ENCODE data around the gene PAAF1. TPM values are rescaled to one million over a fixed set of nuclear protein-coding genes. Genes with fewer than 3 reads are reported as not detected.

PAAF1 gene
- total and polyA plus RNA-seq, 2 of the 13 experiments (the other 11 are each of a cell fraction or from before 2014, with no cell fraction given), result 13.5 to 28.8 TPM

DNA sequence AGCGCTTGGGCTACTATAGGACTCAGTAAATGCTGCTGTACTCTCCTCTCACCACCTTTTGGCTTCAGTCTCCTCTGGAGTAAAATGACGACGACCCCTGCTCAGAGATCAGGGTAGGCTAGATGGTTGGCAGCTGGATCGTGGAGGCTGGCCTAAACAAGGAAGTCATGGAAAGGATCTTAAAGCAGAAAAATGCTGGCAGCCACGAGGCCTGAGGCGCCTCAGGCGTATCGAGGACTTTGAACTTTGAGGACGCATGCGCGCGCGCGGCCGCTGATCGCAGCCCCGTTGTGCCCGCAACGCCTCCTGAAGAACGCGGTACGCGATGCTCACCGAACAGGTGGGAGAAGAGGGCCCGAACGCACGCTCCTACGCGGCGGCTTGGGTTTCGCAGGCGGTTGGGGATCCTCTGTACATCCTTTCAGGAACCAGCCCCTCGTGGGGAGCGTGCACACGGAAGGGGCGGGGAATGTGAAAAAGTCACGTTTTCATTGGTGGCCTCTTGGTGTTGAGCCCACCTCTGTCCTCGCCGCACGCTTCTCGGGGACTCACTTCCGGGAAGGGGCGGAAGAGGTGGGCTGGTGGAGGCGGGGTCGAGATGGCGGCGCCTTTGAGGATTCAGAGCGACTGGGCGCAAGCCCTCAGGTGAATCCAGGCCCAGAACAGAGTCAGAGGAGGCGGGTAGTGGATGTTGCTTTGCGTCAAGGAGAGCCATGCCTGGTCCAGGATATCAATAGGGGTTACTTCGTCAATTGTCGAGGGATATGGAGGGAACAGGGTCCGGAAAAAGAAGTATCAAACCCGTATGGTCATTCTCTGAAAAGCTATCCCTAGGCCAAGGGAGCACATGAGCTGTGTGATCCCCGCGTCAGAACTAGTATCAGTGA is at the start of gene PAAF1, which contains the start of gene COA4 (continued):
- TF ChIP-seq, protein P1, sequence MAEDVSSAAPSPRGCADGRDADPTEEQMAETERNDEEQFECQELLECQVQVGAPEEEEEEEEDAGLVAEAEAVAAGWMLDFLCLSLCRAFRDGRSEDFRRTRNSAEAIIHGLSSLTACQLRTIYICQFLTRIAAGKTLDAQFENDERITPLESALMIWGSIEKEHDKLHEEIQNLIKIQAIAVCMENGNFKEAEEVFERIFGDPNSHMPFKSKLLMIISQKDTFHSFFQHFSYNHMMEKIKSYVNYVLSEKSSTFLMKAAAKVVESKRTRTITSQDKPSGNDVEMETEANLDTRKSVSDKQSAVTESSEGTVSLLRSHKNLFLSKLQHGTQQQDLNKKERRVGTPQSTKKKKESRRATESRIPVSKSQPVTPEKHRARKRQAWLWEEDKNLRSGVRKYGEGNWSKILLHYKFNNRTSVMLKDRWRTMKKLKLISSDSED (CRISPR knock-in tag; IDR thresholded peaks at IDR 0.05), result no peak
- 0 out of 2 replicates have a peak, but pooled peaks have one; percentile 55 for TF ChIP-seq ZNF850 (CRISPR knock-in tag; conservative IDR thresholded peaks at IDR 0.05)
- TF ChIP-seq POLR2AphosphoS5 (IDR thresholded peaks at IDR 0.05; ENCODE audit: low read depth, low read length), result peak; percentile 94
- TF ChIP-seq, protein P2, sequence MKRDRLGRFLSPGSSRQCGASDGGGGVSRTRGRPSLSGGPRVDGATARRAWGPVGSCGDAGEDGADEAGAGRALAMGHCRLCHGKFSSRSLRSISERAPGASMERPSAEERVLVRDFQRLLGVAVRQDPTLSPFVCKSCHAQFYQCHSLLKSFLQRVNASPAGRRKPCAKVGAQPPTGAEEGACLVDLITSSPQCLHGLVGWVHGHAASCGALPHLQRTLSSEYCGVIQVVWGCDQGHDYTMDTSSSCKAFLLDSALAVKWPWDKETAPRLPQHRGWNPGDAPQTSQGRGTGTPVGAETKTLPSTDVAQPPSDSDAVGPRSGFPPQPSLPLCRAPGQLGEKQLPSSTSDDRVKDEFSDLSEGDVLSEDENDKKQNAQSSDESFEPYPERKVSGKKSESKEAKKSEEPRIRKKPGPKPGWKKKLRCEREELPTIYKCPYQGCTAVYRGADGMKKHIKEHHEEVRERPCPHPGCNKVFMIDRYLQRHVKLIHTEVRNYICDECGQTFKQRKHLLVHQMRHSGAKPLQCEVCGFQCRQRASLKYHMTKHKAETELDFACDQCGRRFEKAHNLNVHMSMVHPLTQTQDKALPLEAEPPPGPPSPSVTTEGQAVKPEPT (CRISPR knock-in tag; IDR thresholded peaks at IDR 0.05; ENCODE audit: low read depth), result peak; percentile 81; the same call in 1 of the 2 replicates
- peak; percentile 61; the same call in 1 of the 2 replicates for TF ChIP-seq MTA1 (CRISPR knock-in tag; IDR thresholded peaks at IDR 0.05; ENCODE audit: borderline replicate concordance)
- TF ChIP-seq, protein P3, sequence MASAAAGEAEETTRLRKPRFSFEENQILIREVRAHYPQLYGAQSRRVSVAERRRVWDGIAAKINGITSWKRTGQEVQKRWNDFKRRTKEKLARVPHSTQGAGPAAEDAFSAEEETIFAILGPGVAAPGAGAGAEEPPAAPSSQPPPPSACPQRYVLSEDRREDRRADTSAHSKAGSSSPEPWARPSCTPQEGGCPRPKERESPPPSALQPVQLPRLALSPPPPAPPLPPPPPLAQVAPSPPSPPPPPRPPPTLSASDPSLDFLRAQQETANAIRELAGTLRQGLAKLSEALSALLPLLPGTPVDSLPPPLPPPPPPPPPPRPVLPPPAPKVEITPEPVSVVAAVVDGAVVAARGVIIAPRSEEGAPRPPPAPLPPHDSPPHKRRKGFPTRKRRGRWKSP (CRISPR knock-in tag; IDR thresholded peaks at IDR 0.05), result peak; percentile 52
- TF ChIP-seq TCF7 (IDR thresholded peaks at IDR 0.05; ENCODE audit: low read depth), result peak; percentile 92
- peak; percentile 83; the same call in 1 of the 2 replicates for TF ChIP-seq CCDC6 (CRISPR knock-in tag; IDR thresholded peaks at IDR 0.05)
- TF ChIP-seq DMAP1 (CRISPR knock-in tag; IDR thresholded peaks at IDR 0.05), result peak; percentile 100
- TF ChIP-seq KLF16 (CRISPR knock-in tag; IDR thresholded peaks at IDR 0.05), result peak in 1 of 2 experiments; percentile 87; a peak in 2 of 4 replicates
- no peak for TF ChIP-seq EZH2 (conservative IDR thresholded peaks at IDR 0.05; ENCODE audit: low read depth, low read length)
- peak; percentile 78; the same call in 1 of the 2 replicates for TF ChIP-seq ZNF670 (CRISPR knock-in tag; IDR thresholded peaks at IDR 0.05; ENCODE audit: borderline replicate concordance)
- TF ChIP-seq SP2 (CRISPR knock-in tag; IDR thresholded peaks at IDR 0.05), result peak; percentile 95
- TF ChIP-seq, protein P4, sequence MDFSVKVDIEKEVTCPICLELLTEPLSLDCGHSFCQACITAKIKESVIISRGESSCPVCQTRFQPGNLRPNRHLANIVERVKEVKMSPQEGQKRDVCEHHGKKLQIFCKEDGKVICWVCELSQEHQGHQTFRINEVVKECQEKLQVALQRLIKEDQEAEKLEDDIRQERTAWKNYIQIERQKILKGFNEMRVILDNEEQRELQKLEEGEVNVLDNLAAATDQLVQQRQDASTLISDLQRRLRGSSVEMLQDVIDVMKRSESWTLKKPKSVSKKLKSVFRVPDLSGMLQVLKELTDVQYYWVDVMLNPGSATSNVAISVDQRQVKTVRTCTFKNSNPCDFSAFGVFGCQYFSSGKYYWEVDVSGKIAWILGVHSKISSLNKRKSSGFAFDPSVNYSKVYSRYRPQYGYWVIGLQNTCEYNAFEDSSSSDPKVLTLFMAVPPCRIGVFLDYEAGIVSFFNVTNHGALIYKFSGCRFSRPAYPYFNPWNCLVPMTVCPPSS (IDR thresholded peaks at IDR 0.05), result no peak
- peak; percentile 93 for TF ChIP-seq KAT8 (CRISPR knock-in tag; IDR thresholded peaks at IDR 0.05)
- peak; percentile 89 for TF ChIP-seq ZNF883 (CRISPR knock-in tag; IDR thresholded peaks at IDR 0.05; ENCODE audit: not compliant biosample characterization)
- TF ChIP-seq, protein P5, sequence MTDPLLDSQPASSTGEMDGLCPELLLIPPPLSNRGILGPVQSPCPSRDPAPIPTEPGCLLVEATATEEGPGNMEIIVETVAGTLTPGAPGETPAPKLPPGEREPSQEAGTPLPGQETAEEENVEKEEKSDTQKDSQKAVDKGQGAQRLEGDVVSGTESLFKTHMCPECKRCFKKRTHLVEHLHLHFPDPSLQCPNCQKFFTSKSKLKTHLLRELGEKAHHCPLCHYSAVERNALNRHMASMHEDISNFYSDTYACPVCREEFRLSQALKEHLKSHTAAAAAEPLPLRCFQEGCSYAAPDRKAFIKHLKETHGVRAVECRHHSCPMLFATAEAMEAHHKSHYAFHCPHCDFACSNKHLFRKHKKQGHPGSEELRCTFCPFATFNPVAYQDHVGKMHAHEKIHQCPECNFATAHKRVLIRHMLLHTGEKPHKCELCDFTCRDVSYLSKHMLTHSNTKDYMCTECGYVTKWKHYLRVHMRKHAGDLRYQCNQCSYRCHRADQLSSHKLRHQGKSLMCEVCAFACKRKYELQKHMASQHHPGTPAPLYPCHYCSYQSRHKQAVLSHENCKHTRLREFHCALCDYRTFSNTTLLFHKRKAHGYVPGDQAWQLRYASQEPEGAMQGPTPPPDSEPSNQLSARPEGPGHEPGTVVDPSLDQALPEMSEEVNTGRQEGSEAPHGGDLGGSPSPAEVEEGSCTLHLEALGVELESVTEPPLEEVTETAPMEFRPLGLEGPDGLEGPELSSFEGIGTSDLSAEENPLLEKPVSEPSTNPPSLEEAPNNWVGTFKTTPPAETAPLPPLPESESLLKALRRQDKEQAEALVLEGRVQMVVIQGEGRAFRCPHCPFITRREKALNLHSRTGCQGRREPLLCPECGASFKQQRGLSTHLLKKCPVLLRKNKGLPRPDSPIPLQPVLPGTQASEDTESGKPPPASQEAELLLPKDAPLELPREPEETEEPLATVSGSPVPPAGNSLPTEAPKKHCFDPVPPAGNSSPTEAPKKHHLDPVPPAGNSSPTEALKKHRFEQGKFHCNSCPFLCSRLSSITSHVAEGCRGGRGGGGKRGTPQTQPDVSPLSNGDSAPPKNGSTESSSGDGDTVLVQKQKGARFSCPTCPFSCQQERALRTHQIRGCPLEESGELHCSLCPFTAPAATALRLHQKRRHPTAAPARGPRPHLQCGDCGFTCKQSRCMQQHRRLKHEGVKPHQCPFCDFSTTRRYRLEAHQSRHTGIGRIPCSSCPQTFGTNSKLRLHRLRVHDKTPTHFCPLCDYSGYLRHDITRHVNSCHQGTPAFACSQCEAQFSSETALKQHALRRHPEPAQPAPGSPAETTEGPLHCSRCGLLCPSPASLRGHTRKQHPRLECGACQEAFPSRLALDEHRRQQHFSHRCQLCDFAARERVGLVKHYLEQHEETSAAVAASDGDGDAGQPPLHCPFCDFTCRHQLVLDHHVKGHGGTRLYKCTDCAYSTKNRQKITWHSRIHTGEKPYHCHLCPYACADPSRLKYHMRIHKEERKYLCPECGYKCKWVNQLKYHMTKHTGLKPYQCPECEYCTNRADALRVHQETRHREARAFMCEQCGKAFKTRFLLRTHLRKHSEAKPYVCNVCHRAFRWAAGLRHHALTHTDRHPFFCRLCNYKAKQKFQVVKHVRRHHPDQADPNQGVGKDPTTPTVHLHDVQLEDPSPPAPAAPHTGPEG (CRISPR knock-in tag; IDR thresholded peaks at IDR 0.05), result 0 out of 2 replicates have a peak, but pooled peaks have one; percentile 62
